Measurements from ENCODE around the gene SCD. TPM values are rescaled to one million over a fixed set of nuclear protein-coding genes. Genes with fewer than 3 reads are reported as not detected.

The SCD gene
- total RNA-seq, 4 donors from 2014 or later = 7.1 to 16.8 (median 9.1) TPM

- H3K27me3 ChIP-seq = no peaks in the 10 kb centered on the region
- H3K36me3 ChIP-seq = peaks cover 0 to 4% (median 0%) of the 10 kb centered on the region in 4 donors
- no peaks in the 10 kb centered on the region for H3K9me3 ChIP-seq
- 76% methylated on average over 3 of the region's 3 CpGs for WGBS
- H3K4me3 ChIP-seq = no peak overlapping the region
- intact Hi-C loops (cut with DNase I) = no loop called here
- no peak for DNase-seq (ENCODE audit: extremely low spot score)
- TF ChIP-seq POLR2AphosphoS5 (IDR thresholded peaks at IDR 0.05) (no peak), EP300 (IDR thresholded peaks at IDR 0.05) (no peak), POLR2A (IDR thresholded peaks at IDR 0.05; ENCODE audit: low read depth) (no peak)
- TF ChIP-seq, protein P1, sequence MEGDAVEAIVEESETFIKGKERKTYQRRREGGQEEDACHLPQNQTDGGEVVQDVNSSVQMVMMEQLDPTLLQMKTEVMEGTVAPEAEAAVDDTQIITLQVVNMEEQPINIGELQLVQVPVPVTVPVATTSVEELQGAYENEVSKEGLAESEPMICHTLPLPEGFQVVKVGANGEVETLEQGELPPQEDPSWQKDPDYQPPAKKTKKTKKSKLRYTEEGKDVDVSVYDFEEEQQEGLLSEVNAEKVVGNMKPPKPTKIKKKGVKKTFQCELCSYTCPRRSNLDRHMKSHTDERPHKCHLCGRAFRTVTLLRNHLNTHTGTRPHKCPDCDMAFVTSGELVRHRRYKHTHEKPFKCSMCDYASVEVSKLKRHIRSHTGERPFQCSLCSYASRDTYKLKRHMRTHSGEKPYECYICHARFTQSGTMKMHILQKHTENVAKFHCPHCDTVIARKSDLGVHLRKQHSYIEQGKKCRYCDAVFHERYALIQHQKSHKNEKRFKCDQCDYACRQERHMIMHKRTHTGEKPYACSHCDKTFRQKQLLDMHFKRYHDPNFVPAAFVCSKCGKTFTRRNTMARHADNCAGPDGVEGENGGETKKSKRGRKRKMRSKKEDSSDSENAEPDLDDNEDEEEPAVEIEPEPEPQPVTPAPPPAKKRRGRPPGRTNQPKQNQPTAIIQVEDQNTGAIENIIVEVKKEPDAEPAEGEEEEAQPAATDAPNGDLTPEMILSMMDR (IDR thresholded peaks at IDR 0.05) = no peak
- no peaks in the 10 kb centered on the region for H3K4me1 ChIP-seq
- H3K27ac ChIP-seq (replicated peaks in 1 of 4) = no peak overlapping the region
Measured at GRCh38 chr10:100403734-100404133, 56.7 kb downstream of the SCD start.

GRCh38 chr10:100413173-100413572 lies 66.1 kb downstream of the SCD start:
- no peaks in the 10 kb centered on the region for H3K4me1 ChIP-seq
- H3K27me3 ChIP-seq = no peaks in the 10 kb centered on the region
- no peak overlapping the region for H3K4me3 ChIP-seq
- intact Hi-C loops (cut with DNase I) = no loop called here
- WGBS = 79% methylated on average over 3 of the region's 3 CpGs
- no peaks in the 10 kb centered on the region for H3K9me3 ChIP-seq
- H3K36me3 ChIP-seq = no peaks in the 10 kb centered on the region
- no peak overlapping the region for H3K27ac ChIP-seq (replicated peaks in 1 of 4)
- TF ChIP-seq, protein P1 (IDR thresholded peaks at IDR 0.05) = no peak
- TF ChIP-seq POLR2A (IDR thresholded peaks at IDR 0.05; ENCODE audit: low read depth) = no peak
- TF ChIP-seq POLR2AphosphoS5 (IDR thresholded peaks at IDR 0.05) = no peak
- TF ChIP-seq EP300 (IDR thresholded peaks at IDR 0.05) = no peak
- no peak for DNase-seq (ENCODE audit: extremely low spot score)

Small RNAs within 50 kb of the gene (small RNA-seq; reads per million reads assigned to genes)
- 0 reads per million in 3 donors for gene RF00019

Other genes with a start within 250 kb of the SCD start
- gene ERLIN1, start 161.2 kb upstream of the SCD start, total RNA-seq = 10 to 100 TPM in 3 of 4 donors, 1 to 10 TPM in 1; 8.3 to 14.4 (median 13.6) TPM
- gene CHUK, start 117.6 kb upstream of the SCD start, total RNA-seq = 10 to 100 TPM; 16.8 to 25.7 (median 23.8) TPM
- gene CWF19L1, start 79.6 kb upstream of the SCD start, total RNA-seq = 10 to 100 TPM; 11.6 to 16.4 (median 12.4) TPM
- 10 to 100 TPM; 11.2 to 23.4 (median 17.5) TPM for gene BLOC1S2, start 60.6 kb upstream of the SCD start, total RNA-seq
- not detected for gene PKD2L1, start 17.0 kb upstream of the SCD start, total RNA-seq
- gene WNT8B, start 115.8 kb downstream of the SCD start, total RNA-seq = not detected
- 1 to 10 TPM; 2.8 to 5.2 (median 4.1) TPM for gene SEC31B, start 172.6 kb downstream of the SCD start, total RNA-seq
- gene NDUFB8, start 182.6 kb downstream of the SCD start, total RNA-seq = 100 to 1,000 TPM; 231 to 315 (median 279) TPM
- gene HIF1AN, start 188.7 kb downstream of the SCD start, total RNA-seq = 10 to 100 TPM in 3 of 4 donors, 1 to 10 TPM in 1; 7.6 to 15.4 (median 13.6) TPM